Bronchial epithelial cell (primary cell): Measurements from ENCODE around the gene SMR3B. TPM values are rescaled to one million over a fixed set of nuclear protein-coding genes. Genes with fewer than 3 reads are reported as not detected.
A peak's percentile ranks its signal among the peaks of the same experiment; 100 is the strongest.

Experiments used
- DNase-seq: peaks from one replicate; pipeline ENCODE4 v3.0.0-alpha.2; 2010; ENCODE audit warnings: low read depth
- FAIRE-seq: peaks from 2 replicates; lab custom pipeline; 2011; peaks lifted over from hg19 to GRCh38; lab: Jason Lieb, UNC
- H3K27me3 ChIP-seq: 2 replicates; pipeline ENCODE4 v1.5.1; 2011; ENCODE audit warnings: low read length; ENCODE audit not compliant: control insufficient read depth, insufficient read depth
- H3K36me3 ChIP-seq: 2 replicates; pipeline ENCODE4 v1.5.1; 2011; ENCODE audit warnings: low read length; ENCODE audit not compliant: control insufficient read depth, insufficient read depth
- H3K4me3 ChIP-seq: 2 replicates; pipeline ENCODE4 v1.5.1; 2011; ENCODE audit warnings: mild to moderate bottlenecking, low read depth, low read length, control low read depth
- total RNA-seq: library from RNA; depleted of rRNA; stranded (reverse); fragments of >200 nt; gene quantifications from 2 replicates; pipeline ENCODE4 v1.2.1, GENCODE V29; 2014
- TF ChIP-seq, protein P1 (sequence below): IDR thresholded peaks from 2 replicates; pipeline ENCODE4 v1.5.1; 2011; ENCODE audit warnings: mild to moderate bottlenecking, moderate library complexity, low read length, control low read depth, inconsistent platforms; ENCODE audit not compliant: insufficient read depth, severe bottlenecking

The SMR3B gene
- total RNA-seq, 1 donor from 2014 or later = not detected

GRCh38 chr4:70359115-70359661 lies 23.7 kb upstream of the SMR3B start:
- no peaks in the 10 kb centered on the region for H3K36me3 ChIP-seq
- DNase-seq (peak; percentile 77), FAIRE-seq (no peak)
- H3K4me3 ChIP-seq = no peak overlapping the region
- no peaks in the 10 kb centered on the region for H3K27me3 ChIP-seq
- TF ChIP-seq, protein P1, sequence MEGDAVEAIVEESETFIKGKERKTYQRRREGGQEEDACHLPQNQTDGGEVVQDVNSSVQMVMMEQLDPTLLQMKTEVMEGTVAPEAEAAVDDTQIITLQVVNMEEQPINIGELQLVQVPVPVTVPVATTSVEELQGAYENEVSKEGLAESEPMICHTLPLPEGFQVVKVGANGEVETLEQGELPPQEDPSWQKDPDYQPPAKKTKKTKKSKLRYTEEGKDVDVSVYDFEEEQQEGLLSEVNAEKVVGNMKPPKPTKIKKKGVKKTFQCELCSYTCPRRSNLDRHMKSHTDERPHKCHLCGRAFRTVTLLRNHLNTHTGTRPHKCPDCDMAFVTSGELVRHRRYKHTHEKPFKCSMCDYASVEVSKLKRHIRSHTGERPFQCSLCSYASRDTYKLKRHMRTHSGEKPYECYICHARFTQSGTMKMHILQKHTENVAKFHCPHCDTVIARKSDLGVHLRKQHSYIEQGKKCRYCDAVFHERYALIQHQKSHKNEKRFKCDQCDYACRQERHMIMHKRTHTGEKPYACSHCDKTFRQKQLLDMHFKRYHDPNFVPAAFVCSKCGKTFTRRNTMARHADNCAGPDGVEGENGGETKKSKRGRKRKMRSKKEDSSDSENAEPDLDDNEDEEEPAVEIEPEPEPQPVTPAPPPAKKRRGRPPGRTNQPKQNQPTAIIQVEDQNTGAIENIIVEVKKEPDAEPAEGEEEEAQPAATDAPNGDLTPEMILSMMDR = no peak

- no peak for FAIRE-seq
- Histone ChIP-seq H3K36me3 (no peaks in the 10 kb centered on the region), H3K4me3 (no peak within 1 kb of the TSS), H3K27me3 (no peaks in the 10 kb centered on the region)
- TF ChIP-seq, protein P1 = no peak
- DNase-seq = no peak
These were observed 22.5 kb upstream of the SMR3B start, which contains the start of gene SMR3A for GRCh38 chr4:70360460-70360859. TSS of gene SMR3A (plus strand) at chr4:70360760. CDS start at chr4:70362116, 1,356 bp downstream.

DNA sequence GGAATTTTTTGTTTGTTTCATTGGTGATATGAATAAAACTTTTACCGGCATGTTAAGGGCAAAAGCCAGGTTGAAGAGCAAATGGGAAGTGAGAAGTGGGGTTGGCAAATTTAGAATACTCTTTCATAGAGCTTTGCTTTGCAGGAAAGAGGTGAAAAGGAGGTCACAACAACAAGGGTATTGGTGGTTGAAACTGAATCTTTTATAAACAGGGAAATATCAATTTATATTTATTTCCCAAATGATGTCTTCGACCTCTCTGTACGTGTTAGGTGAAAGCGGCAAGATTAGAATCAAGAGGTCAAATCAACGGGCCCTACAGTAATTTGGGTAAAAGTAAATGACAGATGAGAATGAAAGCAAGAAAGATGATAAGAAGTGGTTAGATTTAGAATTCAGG lies 18.9 kb upstream of the SMR3B start:
- FAIRE-seq = no peak

DNA sequence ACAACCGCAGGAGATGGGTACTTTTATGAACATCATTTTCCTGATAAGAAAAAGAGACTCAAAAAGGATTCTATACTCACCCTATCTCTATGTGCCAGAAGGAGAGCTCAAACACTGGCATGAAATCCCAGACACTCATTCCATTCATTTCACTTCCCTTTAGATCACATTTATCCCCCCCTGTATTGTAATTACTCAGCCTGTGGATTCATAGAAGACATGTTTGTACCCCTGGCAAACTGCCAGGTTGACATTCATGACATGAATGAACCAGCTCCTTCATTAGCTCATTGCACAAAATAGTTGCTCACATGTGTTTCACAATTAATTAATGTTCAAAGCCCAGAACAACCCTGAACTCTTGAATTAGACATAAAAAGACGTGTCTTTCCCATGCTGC lies 17.5 kb upstream of the SMR3B start:
- Histone ChIP-seq H3K36me3 (no peaks in the 10 kb centered on the region), H3K4me3 (no peak overlapping the region), H3K27me3 (no peaks in the 10 kb centered on the region)
- FAIRE-seq = peak; percentile 93
- DNase-seq = peak; percentile 96
- TF ChIP-seq, protein P1 = no peak

More for the DNA sequence above, 18.9 kb upstream of the SMR3B start:
- H3K27me3 ChIP-seq = no peaks in the 10 kb centered on the region
- DNase-seq = no peak
- TF ChIP-seq, protein P1 = no peak
- no peak overlapping the region for H3K4me3 ChIP-seq
- H3K36me3 ChIP-seq = no peaks in the 10 kb centered on the region

GRCh38 chr4:70367813-70368212 lies 15.1 kb upstream of the SMR3B start:
- FAIRE-seq = no peak
- H3K4me3 ChIP-seq = no peak overlapping the region

More at GRCh38 chr4:70367813-70368212, 15.1 kb upstream of the SMR3B start:
- Histone ChIP-seq H3K27me3 (no peaks in the 10 kb centered on the region), H3K36me3 (no peaks in the 10 kb centered on the region)
- DNase-seq = no peak
- TF ChIP-seq, protein P1 = no peak
